ENCODE results near the gene POLR2H. TPM values are rescaled to one million over a fixed set of nuclear protein-coding genes. Genes with fewer than 3 reads are reported as not detected.

Gene POLR2H
- total and polyA plus RNA-seq, 10 of the 15 experiments (the other 5 are each of a cell fraction or from before 2014, with no cell fraction given) = 74.2 to 357 (median 143) TPM

GRCh38 chr3:184357248-184358123 is 4.0 kb upstream of the POLR2H start:
- ChIA-PET CTCF (interaction anchor here (1.0 kb wide), 1 partner anchor 14 kb away, joined by 3 read pairs; no protein-coding TSS in a partner anchor), SMC1A (ENCODE audit: uncharacterized antibody, unreplicated experiment) (no interaction called here), RAD21 (ENCODE audit: unreplicated experiment) (no interaction called here), POLR2A (no interaction called here)
- H3K9me3 ChIP-seq (replicated peaks; ENCODE audit: control insufficient read depth, insufficient read depth, low read length) = no peaks in the 10 kb centered on the region
- H3K4me1 ChIP-seq (ENCODE audit: control insufficient read depth, insufficient read depth, low read length) = peaks cover 6% of the 10 kb centered on the region
- ATAC-seq (no peak), FAIRE-seq (no peak), DNase-seq (ENCODE audit: low read depth, low spot score) (no peak)
- H3K9ac ChIP-seq (ENCODE audit: control insufficient read depth, insufficient read depth, low read length) = no peak overlapping the region
- in situ Hi-C loops (cut with MboI) = no loop called here
- intact Hi-C loops (cut with micrococcal nuclease; ENCODE audit: unreplicated experiment) = no loop called here
- H3K27me3 ChIP-seq (replicated peaks in 1 of 2; ENCODE audit: control insufficient read depth in 2 of 2, insufficient read depth in 2 of 2, low read length in 1 of 2) = no peaks in the 10 kb centered on the region; a peak in 1 of 4 replicates
- 76% methylated on average over 19 of the region's 24 CpGs for WGBS (ENCODE audit: insufficient coverage, insufficient replicate concordance, low lambda C conversion rate, missing lambda C conversion rate)
- no peaks in the 10 kb centered on the region for H3K36me3 ChIP-seq (ENCODE audit: control insufficient read depth in 2 of 2, insufficient read depth in 2 of 2, low read length in 1 of 2)
- H4K20me1 ChIP-seq (ENCODE audit: control insufficient read depth, insufficient read depth) = no peaks in the 10 kb centered on the region
- no peak overlapping the region for H3K27ac ChIP-seq (ENCODE audit: control insufficient read depth, insufficient read depth)
- BruUV-seq (replicated peaks) = no TSS peak
- H3K4me2 ChIP-seq (ENCODE audit: control insufficient read depth, insufficient read depth) = no peak overlapping the region
- no peak overlapping the region for H2AFZ ChIP-seq (ENCODE audit: control insufficient read depth, low read depth, low read length)
- H3K79me2 ChIP-seq (ENCODE audit: control insufficient read depth, insufficient read depth, low read length) = no peaks in the 10 kb centered on the region; the same call in 1 of the 2 replicates
- TF ChIP-seq CUX1 (IDR thresholded peaks at IDR 0.05; ENCODE audit: insufficient replicate concordance, low read depth, low read length) (no peak), CBX5 (IDR thresholded peaks at IDR 0.05; ENCODE audit: low read depth) (no peak), TBL1XR1 (IDR thresholded peaks at IDR 0.05; ENCODE audit: low read depth, low read length) (no peak), SIN3A (IDR thresholded peaks at IDR 0.05; ENCODE audit: low read depth, low read length) (no peak), JUNB (IDR thresholded peaks at IDR 0.05) (no peak), ATF2 (IDR thresholded peaks at IDR 0.05; ENCODE audit: low read length) (no peak), NBN (IDR thresholded peaks at IDR 0.05) (no peak), IKZF1 (conservative IDR thresholded peaks at IDR 0.05) (no peak), SMAD1 (IDR thresholded peaks at IDR 0.05; ENCODE audit: low read depth, partially characterized antibody) (no peak), FOXK2 (IDR thresholded peaks at IDR 0.05) (no peak), NFYA (IDR thresholded peaks at IDR 0.05; ENCODE audit: borderline replicate concordance, low read depth, low read length) (no peak), FOXM1 (IDR thresholded peaks at IDR 0.05; ENCODE audit: low read depth, low read length) (no peak), PBX3 (IDR thresholded peaks at IDR 0.05; ENCODE audit: insufficient replicate concordance, low read depth, low read length) (no peak), SREBF2 (IDR thresholded peaks at IDR 0.05; ENCODE audit: low read length) (no peak), SRF (IDR thresholded peaks at IDR 0.05; ENCODE audit: low read depth in 2 of 2, low read length in 2 of 2) (no peak), SMARCA5 (IDR thresholded peaks at IDR 0.05) (no peak), BCL11A (IDR thresholded peaks at IDR 0.05; ENCODE audit: low read depth, low read length) (no peak)
- no peak overlapping the region for H3K4me3 ChIP-seq

Data from GM12878 (cell line).